HG03280 (cell line): ENCODE data around the gene GTPBP2.
A peak's percentile ranks its signal among the peaks of the same experiment; 100 is the strongest.

ENCODE experiments used
- ATAC-seq: cut with Tn5 transposase; IDR thresholded peaks from one replicate; pipeline ENCODE4 v1.9.1; 2021; ENCODE audit warnings: mild to moderate bottlenecking, moderate library complexity; ENCODE audit not compliant: unreplicated experiment

The GTPBP2 gene, protein sequence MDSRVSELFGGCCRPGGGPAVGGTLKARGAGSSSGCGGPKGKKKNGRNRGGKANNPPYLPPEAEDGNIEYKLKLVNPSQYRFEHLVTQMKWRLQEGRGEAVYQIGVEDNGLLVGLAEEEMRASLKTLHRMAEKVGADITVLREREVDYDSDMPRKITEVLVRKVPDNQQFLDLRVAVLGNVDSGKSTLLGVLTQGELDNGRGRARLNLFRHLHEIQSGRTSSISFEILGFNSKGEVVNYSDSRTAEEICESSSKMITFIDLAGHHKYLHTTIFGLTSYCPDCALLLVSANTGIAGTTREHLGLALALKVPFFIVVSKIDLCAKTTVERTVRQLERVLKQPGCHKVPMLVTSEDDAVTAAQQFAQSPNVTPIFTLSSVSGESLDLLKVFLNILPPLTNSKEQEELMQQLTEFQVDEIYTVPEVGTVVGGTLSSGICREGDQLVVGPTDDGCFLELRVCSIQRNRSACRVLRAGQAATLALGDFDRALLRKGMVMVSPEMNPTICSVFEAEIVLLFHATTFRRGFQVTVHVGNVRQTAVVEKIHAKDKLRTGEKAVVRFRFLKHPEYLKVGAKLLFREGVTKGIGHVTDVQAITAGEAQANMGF

GRCh38 chr6:43629104-43629504 lies at the start of gene GTPBP2:
Gene GTPBP2, minus strand, starts transcription at chr6:43629264. Its CDS starts 102 bp downstream, at chr6:43629162.
- peak; percentile 83 for ATAC-seq

DNA sequence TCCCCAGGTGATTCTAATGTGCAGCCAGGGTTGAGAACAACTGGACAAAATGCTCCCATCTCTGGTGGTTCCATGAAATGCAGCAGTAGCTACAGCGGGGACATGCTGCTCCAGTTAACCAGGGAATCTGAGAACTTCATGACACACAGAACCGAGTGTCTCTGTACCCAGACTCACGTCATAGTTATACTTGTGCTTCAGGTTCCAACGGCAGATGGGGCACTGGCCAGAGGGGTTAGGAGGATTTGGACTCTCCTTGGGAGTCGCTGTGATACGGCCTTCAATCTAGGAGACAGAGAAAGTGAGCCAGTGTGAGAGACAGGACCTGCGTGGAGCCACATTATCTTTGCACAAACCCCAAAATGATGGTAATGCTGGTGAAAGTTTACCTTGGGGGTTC lies 49.3 kb upstream of the GTPBP2 start:
- no peak for ATAC-seq

- ATAC-seq: no peak
Observed at GRCh38 chr6:43677759-43678158, 48.7 kb upstream of the GTPBP2 start.

DNA sequence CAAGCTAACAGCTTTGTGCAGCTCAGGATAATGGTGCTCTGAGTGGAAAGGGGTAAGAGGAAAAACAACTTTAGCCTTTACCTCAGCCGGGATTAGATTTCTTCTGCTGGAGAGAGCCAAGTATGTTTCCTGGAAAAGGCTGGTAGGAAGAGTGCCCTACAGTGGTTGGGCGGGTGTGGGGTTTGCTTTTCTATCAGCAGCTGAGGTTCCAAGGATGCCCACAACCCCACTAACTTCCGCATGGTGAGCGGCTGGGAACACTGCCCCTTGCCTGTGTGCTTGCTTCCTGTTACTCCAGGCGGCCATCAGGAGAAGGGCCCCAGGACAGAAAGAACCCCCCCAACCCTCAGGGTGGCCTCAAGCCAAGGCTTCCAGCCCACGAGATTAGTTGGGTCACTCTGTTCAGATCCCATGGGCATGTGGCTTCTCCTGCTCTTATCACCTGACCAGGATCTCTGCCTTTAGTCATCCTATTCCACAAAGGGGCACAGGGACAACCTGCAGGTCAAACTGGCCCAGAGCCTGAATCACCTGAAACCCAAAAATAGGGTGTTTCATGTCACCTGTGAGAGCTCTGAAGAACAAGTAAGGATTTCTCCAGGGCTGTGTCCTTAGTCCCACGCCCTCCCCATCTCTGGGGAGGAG lies 48.0 kb upstream of the GTPBP2 start:
- no peak for ATAC-seq

DNA sequence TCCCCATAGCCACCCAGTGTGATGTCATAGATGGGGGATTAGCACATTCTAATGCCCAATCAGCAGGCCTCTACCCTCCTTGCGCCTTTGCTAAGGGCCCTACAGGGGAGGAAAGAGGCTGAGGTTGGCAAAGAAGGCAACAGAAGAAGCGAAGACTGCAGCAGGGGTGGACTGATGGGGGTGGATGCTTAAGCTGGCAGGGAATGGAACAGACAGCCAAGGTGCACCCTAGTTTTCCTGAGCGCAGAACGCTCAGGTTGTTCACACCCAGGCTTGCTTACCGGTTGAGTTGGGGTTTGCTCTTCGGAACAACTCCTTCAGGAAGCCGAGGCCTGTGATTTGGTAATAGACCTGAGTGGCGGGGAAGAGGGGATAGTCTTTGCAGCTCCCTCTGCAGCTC lies 45.9 kb upstream of the GTPBP2 start:
- no peak for ATAC-seq

GRCh38 chr6:43674291-43674690 lies 45.2 kb upstream of the GTPBP2 start:
- no peak for ATAC-seq

DNA sequence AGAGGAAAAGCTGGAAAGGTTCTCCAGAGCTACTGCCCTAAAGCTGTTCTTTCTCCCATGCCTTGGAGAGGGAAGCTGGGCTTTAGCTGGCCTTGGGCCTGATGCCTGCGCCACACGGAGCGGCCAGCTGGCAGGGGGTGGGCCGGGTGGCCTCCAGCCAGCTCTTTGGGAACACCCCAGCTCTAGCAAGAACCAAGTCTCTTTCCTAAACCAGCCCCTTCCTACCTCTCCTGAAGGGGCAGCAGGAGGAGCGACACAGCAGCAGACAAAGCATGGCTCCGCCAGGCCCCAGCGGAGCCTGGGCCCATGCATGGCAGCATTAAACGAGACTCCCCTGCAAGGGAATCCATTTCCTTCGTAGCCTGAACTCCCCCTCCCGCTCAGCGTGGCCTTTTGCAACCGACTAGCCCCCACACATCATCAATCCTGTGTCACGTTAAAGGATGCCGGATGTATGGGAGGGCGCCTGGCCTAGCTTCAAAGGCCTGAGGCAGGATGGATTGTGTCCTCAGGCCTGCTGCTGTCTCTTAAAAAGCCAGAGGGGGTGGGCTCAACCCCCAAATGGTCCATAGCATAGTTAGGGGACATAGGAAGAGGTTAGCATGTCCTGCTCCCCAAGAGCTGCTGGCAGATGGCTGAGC lies 44.5 kb upstream of the GTPBP2 start:
- no peak for ATAC-seq

GRCh38 chr6:43671801-43672690 lies 43.0 kb upstream of the GTPBP2 start:
- ATAC-seq: no peak

DNA sequence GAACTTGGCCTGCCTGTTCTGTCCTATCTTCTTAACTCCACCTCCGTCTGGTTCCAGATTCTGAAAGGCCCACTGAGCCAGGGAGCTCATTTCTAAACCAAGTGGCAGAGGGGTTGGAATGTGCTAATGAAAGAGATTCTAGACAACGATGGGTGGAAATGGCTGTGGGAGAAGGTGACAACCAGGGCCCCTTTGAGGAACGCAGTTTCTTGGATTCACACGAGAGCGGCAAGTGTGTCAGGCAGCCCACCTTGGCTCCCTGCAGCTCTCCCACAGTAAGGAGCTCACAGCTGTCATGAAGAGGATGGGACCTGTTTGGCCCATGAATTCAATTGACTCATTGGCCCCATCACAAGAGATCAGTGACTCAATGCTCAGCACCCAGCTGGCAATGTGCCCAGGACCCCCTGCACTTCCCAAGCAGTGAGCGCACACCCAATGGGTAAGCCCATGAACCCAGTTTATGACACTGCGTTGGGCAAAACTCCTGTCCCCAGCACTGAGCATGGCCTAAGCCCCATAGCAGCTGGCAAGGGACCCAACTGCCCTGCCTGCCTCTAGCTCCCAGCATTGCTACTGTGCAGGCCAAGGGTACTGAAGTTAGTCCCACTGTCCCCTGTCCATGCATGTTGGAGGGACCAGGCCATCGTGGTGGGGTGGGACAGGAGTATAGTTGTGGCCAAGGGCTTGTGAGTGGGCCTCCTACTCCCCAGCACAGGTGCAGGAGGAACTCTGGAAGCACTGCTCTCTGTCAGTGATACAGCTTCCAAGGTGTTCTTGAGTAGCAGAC lies 42.1 kb upstream of the GTPBP2 start:
- no peak for ATAC-seq

DNA sequence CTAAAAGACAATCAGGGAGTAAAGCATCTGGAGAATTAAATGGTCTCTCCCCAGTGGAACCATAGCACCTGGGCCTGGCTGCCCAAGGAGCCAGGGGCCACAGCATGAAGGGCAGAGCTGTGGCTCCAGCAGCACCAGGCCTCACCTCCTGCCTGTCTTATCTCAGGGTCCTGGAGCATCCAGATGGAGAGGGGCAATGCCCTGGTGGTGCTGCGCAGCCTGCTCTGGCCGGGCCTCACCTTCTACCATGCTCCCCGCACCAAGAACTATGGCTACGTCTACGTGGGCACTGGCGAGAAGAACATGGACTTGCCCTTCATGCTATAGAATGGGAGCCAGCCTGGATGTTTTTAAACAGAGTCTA lies 41.5 kb upstream of the GTPBP2 start:
- ATAC-seq: no peak

DNA sequence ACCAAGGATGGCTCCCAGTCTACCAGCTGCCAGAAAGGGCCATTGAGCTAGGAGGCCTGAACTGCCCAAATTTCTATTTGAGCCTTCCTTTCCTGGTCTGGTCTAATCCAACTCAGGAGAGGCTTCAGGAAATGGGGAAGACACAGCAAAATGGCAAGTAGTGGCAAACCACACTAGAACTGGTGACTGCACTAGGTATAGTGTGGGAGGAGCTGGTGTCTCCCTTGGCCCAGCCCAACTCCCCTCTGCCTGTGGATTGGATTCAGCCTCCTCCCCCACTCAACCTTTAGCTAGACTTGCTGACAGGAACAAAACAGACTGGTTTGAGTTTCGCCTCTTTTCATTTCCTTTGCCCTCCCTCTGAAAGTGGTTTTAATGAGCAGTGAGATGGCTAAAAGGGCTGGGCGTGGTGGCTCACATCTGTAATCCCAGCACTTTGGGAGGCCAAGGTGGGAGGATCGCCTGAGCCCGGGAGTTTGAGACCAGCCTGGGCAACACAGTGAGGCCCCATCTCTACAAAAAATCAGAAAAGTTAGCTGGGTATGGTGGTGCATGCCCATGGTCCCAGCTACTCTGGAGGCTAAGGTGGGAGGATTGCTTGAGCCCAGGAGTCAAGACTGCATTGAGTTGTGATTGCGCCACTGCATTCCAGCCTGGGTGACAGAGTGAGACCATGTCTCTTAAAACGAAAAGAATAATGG lies 41.0 kb upstream of the GTPBP2 start:
- ATAC-seq: no peak

DNA sequence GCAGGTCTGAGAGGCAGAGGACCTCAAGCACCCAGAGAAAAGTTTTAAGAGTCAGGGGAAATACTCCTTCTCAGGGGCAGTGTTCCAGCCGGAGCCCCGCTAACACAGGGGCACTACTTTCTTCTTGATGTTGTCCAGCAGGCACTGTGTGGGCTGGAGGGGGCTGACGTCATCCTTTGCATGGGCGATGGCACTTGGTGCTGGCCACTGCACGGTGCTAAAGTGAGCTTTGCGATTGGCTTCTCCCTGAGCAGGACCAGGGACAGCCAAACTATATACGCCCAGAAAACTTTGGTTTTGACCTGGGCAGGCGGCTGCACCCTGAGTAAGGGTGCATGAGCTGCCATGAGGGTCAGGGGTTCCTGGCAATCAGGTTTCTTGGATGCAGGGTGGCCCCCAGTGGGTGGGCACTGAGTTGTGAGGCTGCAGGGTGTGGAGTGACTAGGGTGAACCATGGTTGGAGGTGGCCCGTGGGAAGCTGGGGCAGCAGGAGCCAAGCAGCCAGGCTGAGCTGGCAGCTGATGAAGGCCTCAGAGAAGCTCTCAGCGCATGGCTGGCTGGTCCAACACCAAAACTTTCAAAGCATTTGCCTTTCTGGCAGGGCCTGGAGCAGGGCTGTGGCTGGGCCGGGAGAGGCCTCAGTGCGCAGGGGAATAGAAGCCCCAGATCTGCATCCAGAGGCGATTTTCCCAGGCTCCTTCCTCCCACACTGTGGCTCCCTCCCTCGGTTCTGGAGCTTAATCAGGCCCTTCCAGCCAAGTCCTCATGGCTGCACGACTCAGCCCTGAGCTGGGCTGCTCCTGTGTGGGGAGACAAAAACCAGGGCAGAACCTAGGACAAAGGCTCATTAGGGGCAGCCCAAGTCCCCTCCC lies 40.2 kb upstream of the GTPBP2 start:
- no peak for ATAC-seq

DNA sequence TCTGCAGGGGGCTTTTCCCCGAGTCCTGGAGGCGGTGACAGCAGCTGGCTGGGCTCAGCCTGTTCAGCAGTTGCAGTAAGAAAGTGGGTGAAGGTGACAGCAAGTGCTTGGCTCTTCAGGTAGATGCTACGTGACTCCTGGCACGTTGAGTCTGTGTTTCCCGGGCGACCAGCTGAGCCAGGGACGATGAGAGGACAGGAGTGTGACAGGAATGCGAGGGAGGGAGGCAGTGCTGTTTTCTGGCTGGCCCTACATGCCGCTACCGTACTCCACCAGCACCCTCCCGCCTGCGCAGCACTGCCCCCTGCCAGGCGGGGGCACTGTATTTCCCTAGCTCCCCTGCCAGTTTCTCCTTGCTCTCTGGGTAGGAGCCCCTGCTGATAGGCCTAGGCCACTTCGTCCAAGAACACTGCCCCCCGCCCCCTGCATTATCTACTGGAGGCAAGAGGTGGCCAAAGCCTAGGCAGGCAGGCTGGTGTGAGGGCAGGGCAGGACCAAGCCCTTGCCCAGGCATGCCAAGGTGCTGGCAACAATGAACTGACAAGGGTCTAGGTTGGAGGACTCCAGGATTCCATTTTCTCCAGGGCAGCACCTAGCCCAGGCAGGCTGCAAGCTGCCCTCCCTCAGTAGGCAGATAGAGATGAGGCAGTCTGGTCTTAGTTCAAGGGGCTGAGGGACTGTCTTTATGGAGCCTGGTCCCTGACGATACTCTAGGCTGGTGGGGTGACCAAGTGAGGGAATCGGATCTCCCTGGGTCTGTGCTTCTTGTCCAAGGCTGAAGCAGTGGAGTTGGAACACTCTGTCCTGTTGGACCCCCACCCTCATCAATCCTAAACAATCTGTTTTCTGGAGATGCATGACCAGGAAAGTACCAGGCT lies 39.3 kb upstream of the GTPBP2 start:
- ATAC-seq: peak; percentile 57

GRCh38 chr6:43667245-43668150 lies 38.4 kb upstream of the GTPBP2 start:
- ATAC-seq: peak; percentile 60

GRCh38 chr6:43666196-43666920 lies 37.3 kb upstream of the GTPBP2 start:
- no peak for ATAC-seq

GRCh38 chr6:43665376-43665775 lies 36.3 kb upstream of the GTPBP2 start:
- no peak for ATAC-seq
